ENCODE results near the gene JARID2. TPM values are rescaled to one million over a fixed set of nuclear protein-coding genes. Genes with fewer than 3 reads are reported as not detected.
A peak's percentile ranks its signal among the peaks of the same experiment; 100 is the strongest.

Gene JARID2
- polyA plus RNA-seq, 1 donor (not counting 4 experiments of a cell fraction or from before 2014, with no cell fraction given) = 11.0 TPM

DNA sequence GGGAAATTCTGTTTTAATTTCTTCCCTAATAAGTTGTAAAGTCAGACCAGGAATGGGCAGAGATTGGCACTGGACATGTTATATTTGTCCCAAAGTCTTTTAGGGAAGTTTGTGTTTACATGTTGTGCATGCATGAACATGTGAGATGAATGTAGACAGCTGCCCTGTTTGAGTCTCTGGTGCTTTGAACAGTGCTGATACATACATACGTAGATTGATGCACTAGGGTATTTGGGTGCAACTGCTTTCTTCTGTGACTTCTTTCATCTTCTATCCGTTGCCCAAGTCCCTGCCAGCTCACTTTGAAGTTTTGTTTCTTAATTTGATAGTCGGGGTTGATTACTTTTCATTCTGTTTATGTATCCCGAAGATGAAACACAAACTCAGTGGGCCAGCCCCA, 216.4 kb downstream of the JARID2 start:
- Histone ChIP-seq H3K4me1 (ENCODE audit: control insufficient read depth, extremely low read depth, insufficient read depth, low read length) (peaks cover 18% of the 10 kb centered on the region), H3K9me1 (ENCODE audit: control insufficient read depth, extremely low read depth, insufficient read depth, low read length) (peaks cover 3% of the 10 kb centered on the region), H2AFZ (ENCODE audit: control insufficient read depth, low read length) (no peak overlapping the region), H3K9me3 (ENCODE audit: control insufficient read depth, low read depth, low read length) (no peaks in the 10 kb centered on the region), H3K4me2 (ENCODE audit: control insufficient read depth, extremely low read depth, insufficient read depth, low read depth, low read length) (peak overlapping the region; percentile 42), H3K79me2 (ENCODE audit: control insufficient read depth, insufficient read depth, low read length) (peaks cover 58% of the 10 kb centered on the region), H3K9ac (ENCODE audit: control insufficient read depth, extremely low read depth, insufficient read depth, low read length) (no peak overlapping the region), H4K20me1 (ENCODE audit: control insufficient read depth, extremely low read depth, insufficient read depth, low read length) (peaks cover 2% of the 10 kb centered on the region), H3K4me3 (ENCODE audit: control insufficient read depth in 2 of 3, extremely low read depth in 1 of 3, insufficient read depth in 2 of 3, low read depth in 1 of 3, low read length in 3 of 3) (no peak overlapping the region), H3K27ac (ENCODE audit: control insufficient read depth, insufficient read depth, low read length) (no peak overlapping the region), H3K27me3 (ENCODE audit: control insufficient read depth, extremely low read depth, insufficient read depth, low read length) (no peaks in the 10 kb centered on the region), H3K36me3 (ENCODE audit: control insufficient read depth in 2 of 2, extremely low read depth in 1 of 2, insufficient read depth in 2 of 2, low read length in 2 of 2) (peaks cover 0 to 3% of the 10 kb centered on the region in 2 experiments)
- dilution Hi-C loops (cut with MboI; ENCODE audit: extremely low pct_ligation_motif_present, low sequenced_read_pairs) = no loop called here
- FAIRE-seq (no peak), DNase-seq (ENCODE audit: low read depth, low spot score) (no peak)
- TF ChIP-seq, protein P1, sequence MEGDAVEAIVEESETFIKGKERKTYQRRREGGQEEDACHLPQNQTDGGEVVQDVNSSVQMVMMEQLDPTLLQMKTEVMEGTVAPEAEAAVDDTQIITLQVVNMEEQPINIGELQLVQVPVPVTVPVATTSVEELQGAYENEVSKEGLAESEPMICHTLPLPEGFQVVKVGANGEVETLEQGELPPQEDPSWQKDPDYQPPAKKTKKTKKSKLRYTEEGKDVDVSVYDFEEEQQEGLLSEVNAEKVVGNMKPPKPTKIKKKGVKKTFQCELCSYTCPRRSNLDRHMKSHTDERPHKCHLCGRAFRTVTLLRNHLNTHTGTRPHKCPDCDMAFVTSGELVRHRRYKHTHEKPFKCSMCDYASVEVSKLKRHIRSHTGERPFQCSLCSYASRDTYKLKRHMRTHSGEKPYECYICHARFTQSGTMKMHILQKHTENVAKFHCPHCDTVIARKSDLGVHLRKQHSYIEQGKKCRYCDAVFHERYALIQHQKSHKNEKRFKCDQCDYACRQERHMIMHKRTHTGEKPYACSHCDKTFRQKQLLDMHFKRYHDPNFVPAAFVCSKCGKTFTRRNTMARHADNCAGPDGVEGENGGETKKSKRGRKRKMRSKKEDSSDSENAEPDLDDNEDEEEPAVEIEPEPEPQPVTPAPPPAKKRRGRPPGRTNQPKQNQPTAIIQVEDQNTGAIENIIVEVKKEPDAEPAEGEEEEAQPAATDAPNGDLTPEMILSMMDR (optimal IDR thresholded peaks at IDR 0.05 in 1 of 3, IDR thresholded peaks at IDR 0.05 in 1 of 3, conservative IDR thresholded peaks at IDR 0.05 in 1 of 3; ENCODE audit: extremely low read depth in 1 of 3, insufficient read depth in 2 of 3, low read length in 3 of 3) = no peak
- TF ChIP-seq EZH2 (IDR thresholded peaks at IDR 0.05; ENCODE audit: low read length) = no peak

- Histone ChIP-seq H3K9me1 (ENCODE audit: control insufficient read depth, extremely low read depth, insufficient read depth, low read length) (peaks cover 3% of the 10 kb centered on the region), H3K36me3 (ENCODE audit: control insufficient read depth in 2 of 2, extremely low read depth in 1 of 2, insufficient read depth in 2 of 2, low read length in 2 of 2) (peaks cover 0 to 3% of the 10 kb centered on the region in 2 experiments), H3K4me2 (ENCODE audit: control insufficient read depth, extremely low read depth, insufficient read depth, low read depth, low read length) (peak overlapping the region; percentile 42), H3K4me3 (ENCODE audit: control insufficient read depth in 2 of 3, extremely low read depth in 1 of 3, insufficient read depth in 2 of 3, low read depth in 1 of 3, low read length in 3 of 3) (peak overlapping the region in 1 of 3 experiments; percentile 7), H3K4me1 (ENCODE audit: control insufficient read depth, extremely low read depth, insufficient read depth, low read length) (peaks cover 18% of the 10 kb centered on the region), H2AFZ (ENCODE audit: control insufficient read depth, low read length) (no peak overlapping the region), H4K20me1 (ENCODE audit: control insufficient read depth, extremely low read depth, insufficient read depth, low read length) (peaks cover 2% of the 10 kb centered on the region), H3K9me3 (ENCODE audit: control insufficient read depth, low read depth, low read length) (no peaks in the 10 kb centered on the region), H3K79me2 (ENCODE audit: control insufficient read depth, insufficient read depth, low read length) (peaks cover 52% of the 10 kb centered on the region), H3K27me3 (ENCODE audit: control insufficient read depth, extremely low read depth, insufficient read depth, low read length) (no peaks in the 10 kb centered on the region), H3K27ac (ENCODE audit: control insufficient read depth, insufficient read depth, low read length) (no peak overlapping the region), H3K9ac (ENCODE audit: control insufficient read depth, extremely low read depth, insufficient read depth, low read length) (no peak overlapping the region)
- FAIRE-seq = no peak
- DNase-seq (ENCODE audit: low read depth, low spot score) = no peak
- dilution Hi-C loops (cut with MboI; ENCODE audit: extremely low pct_ligation_motif_present, low sequenced_read_pairs) = no loop called here
- no peak for TF ChIP-seq EZH2 (IDR thresholded peaks at IDR 0.05; ENCODE audit: low read length)
- TF ChIP-seq, protein P1 (optimal IDR thresholded peaks at IDR 0.05 in 1 of 3, IDR thresholded peaks at IDR 0.05 in 1 of 3, conservative IDR thresholded peaks at IDR 0.05 in 1 of 3; ENCODE audit: extremely low read depth in 1 of 3, insufficient read depth in 2 of 3, low read length in 3 of 3) = no peak
Measured at GRCh38 chr6:15462717-15463525, 217.1 kb downstream of the JARID2 start.

All from keratinocyte (primary cell).